ENCODE measurements around the gene DSTN. TPM values are rescaled to one million over a fixed set of nuclear protein-coding genes. Genes with fewer than 3 reads are reported as not detected.

Gene DSTN
- total RNA-seq, 2 experiments from 2014 or later = 25.5 to 58.1 TPM

DNA sequence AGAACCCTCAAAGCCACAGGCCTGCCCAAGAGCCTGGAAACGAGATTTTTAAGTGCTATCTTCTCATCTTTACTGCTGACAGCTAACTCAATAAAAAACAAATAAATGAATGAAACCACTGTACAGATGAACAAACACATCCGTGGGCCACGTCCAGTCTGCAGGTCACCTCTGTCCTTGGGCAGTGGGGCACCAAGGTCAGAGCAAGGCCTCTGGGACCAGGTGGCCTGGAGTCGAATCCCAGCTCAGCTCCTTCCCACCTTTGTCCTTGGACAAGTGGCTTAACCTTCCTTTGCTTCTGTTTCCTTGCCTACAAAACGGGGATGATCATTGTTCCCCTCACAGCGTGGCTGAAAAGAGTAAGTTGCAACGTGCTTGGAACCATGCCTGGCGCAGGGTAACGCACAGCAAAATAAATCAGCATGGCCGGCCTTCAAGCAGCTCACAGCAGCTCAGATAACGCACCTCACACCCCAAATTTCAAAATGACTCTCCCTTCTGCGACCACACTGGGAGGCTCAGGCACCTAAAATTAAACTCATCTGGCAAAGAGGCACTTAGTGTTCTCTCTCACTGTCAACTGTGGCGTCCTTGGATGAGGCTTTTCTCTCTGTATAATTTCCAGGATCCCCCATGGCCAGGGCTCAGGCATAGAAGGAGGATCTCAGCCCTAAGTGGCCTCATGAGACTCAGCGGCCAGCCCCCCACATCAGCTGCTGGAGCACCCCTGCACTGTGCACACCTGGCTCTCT lies 76.5 kb downstream of the DSTN start:
- CTCF ChIA-PET (ENCODE audit: unreplicated experiment) = no interaction called here
- BruUV-seq (replicated peaks) = no TSS peak
- TF ChIP-seq, protein P1, sequence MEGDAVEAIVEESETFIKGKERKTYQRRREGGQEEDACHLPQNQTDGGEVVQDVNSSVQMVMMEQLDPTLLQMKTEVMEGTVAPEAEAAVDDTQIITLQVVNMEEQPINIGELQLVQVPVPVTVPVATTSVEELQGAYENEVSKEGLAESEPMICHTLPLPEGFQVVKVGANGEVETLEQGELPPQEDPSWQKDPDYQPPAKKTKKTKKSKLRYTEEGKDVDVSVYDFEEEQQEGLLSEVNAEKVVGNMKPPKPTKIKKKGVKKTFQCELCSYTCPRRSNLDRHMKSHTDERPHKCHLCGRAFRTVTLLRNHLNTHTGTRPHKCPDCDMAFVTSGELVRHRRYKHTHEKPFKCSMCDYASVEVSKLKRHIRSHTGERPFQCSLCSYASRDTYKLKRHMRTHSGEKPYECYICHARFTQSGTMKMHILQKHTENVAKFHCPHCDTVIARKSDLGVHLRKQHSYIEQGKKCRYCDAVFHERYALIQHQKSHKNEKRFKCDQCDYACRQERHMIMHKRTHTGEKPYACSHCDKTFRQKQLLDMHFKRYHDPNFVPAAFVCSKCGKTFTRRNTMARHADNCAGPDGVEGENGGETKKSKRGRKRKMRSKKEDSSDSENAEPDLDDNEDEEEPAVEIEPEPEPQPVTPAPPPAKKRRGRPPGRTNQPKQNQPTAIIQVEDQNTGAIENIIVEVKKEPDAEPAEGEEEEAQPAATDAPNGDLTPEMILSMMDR (conservative IDR thresholded peaks at IDR 0.05; ENCODE audit: low read length) = no peak
- TF ChIP-seq EZH2phosphoT487 (IDR thresholded peaks at IDR 0.05; ENCODE audit: borderline replicate concordance, low read depth, low read length) = no peak
- no peak overlapping the region for H3K4me2 ChIP-seq (ENCODE audit: low read length)
- no peak overlapping the region for H3K4me3 ChIP-seq (ENCODE audit: low read depth, low read length, poor library complexity, severe bottlenecking)
- H3K9me2 ChIP-seq (ENCODE audit: insufficient read depth, low read length) = no peaks in the 10 kb centered on the region
- no peaks in the 10 kb centered on the region for H4K20me1 ChIP-seq (ENCODE audit: insufficient read depth, low read length)
- H3K36me3 ChIP-seq (ENCODE audit: insufficient read depth, low read length) = no peaks in the 10 kb centered on the region
- H3K9me3 ChIP-seq (ENCODE audit: low read length) = no peaks in the 10 kb centered on the region
- DNase-seq (ENCODE audit: low spot score) = no peak
- intact Hi-C loops (cut with micrococcal nuclease; ENCODE audit: unreplicated experiment) = no loop called here
- peak overlapping the region; percentile 34 for H3K27ac ChIP-seq (ENCODE audit: low read depth, low read length, poor library complexity, severe bottlenecking)
- no peaks in the 10 kb centered on the region for H3K79me2 ChIP-seq (ENCODE audit: insufficient read depth, low read depth, low read length)
- POLR2A ChIA-PET = interaction anchor here (1.0 to 1.2 kb wide), 2 partner anchors 52 to 262 kb away, joined by 3 read pairs; no protein-coding TSS in a partner anchor
- peaks cover 74% of the 10 kb centered on the region for H3K4me1 ChIP-seq (ENCODE audit: insufficient read depth, low read length, poor library complexity, severe bottlenecking)
- H2AFZ ChIP-seq (ENCODE audit: low read length) = no peak overlapping the region

DNA sequence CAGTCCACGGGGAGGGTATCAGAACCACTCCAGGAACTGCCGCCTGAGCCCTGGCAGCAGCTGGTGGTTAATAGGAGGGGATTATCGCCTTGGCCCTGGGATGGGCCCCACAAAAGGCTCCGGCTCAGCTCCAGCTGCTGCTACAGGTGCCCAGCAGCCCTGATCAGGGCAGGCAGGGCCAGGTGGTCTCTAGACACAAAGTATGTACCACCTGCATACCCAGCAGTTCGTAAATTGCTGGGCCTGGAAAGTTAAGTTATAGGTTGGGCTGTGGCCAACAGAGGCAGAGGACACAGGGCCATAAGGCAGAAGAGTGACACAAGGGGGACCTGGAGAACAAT lies 77.1 kb downstream of the DSTN start:
- no peaks in the 10 kb centered on the region for H4K20me1 ChIP-seq (ENCODE audit: insufficient read depth, low read length)
- POLR2A ChIA-PET = interaction anchor here (1.4 kb wide), 1 partner anchor 76 kb away, joined by 3 read pairs; no protein-coding TSS in a partner anchor
- BruUV-seq (replicated peaks) = no TSS peak
- H3K27ac ChIP-seq (ENCODE audit: low read depth, low read length, poor library complexity, severe bottlenecking) = peak overlapping the region; percentile 76
- no peak overlapping the region for H2AFZ ChIP-seq (ENCODE audit: low read length)
- TF ChIP-seq, protein P1 (conservative IDR thresholded peaks at IDR 0.05; ENCODE audit: low read length) = no peak
- TF ChIP-seq EZH2phosphoT487 (IDR thresholded peaks at IDR 0.05; ENCODE audit: borderline replicate concordance, low read depth, low read length) = no peak
- no peaks in the 10 kb centered on the region for H3K9me2 ChIP-seq (ENCODE audit: insufficient read depth, low read length)
- DNase-seq (ENCODE audit: low spot score) = peak; percentile 35
- H3K36me3 ChIP-seq (ENCODE audit: insufficient read depth, low read length) = no peaks in the 10 kb centered on the region
- intact Hi-C loops (cut with micrococcal nuclease; ENCODE audit: unreplicated experiment) = loop anchor here (1.0 kb wide), 1 partner anchor 201 kb away; no protein-coding TSS in a partner anchor
- H3K9me3 ChIP-seq (ENCODE audit: low read length) = no peaks in the 10 kb centered on the region
- no peak overlapping the region for H3K4me3 ChIP-seq (ENCODE audit: low read depth, low read length, poor library complexity, severe bottlenecking)
- H3K4me1 ChIP-seq (ENCODE audit: insufficient read depth, low read length, poor library complexity, severe bottlenecking) = peaks cover 75% of the 10 kb centered on the region
- CTCF ChIA-PET (ENCODE audit: unreplicated experiment) = no interaction called here
- H3K4me2 ChIP-seq (ENCODE audit: low read length) = no peak overlapping the region
- H3K79me2 ChIP-seq (ENCODE audit: insufficient read depth, low read depth, low read length) = no peaks in the 10 kb centered on the region

All from OCI-LY7 (cell line).